ENCODE data around the gene CCDC9B.

DNA sequence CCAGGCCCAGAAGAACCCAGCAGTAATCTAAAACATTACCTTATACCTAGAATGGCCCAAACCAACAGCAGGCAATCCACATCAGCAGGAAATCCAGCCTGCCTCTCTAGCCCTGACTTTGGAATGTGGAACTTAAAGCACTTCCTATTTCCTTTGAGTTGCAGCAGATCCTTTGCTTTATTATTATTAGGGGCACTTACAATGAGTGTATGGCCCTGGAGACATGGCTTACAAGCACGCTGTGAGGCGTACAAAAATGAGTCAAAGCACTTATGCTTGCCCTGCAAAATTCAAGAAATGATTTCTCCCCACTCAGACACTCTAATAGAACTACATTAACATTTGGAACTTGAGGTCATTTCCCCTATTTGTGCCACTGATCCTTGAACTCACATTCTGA, 32.2 kb upstream of the CCDC9B start:
- TF ChIP-seq, protein P1, sequence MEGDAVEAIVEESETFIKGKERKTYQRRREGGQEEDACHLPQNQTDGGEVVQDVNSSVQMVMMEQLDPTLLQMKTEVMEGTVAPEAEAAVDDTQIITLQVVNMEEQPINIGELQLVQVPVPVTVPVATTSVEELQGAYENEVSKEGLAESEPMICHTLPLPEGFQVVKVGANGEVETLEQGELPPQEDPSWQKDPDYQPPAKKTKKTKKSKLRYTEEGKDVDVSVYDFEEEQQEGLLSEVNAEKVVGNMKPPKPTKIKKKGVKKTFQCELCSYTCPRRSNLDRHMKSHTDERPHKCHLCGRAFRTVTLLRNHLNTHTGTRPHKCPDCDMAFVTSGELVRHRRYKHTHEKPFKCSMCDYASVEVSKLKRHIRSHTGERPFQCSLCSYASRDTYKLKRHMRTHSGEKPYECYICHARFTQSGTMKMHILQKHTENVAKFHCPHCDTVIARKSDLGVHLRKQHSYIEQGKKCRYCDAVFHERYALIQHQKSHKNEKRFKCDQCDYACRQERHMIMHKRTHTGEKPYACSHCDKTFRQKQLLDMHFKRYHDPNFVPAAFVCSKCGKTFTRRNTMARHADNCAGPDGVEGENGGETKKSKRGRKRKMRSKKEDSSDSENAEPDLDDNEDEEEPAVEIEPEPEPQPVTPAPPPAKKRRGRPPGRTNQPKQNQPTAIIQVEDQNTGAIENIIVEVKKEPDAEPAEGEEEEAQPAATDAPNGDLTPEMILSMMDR (IDR thresholded peaks at IDR 0.05; ENCODE audit: insufficient read depth, low read length), result no peak
- TF ChIP-seq POLR2AphosphoS5 (IDR thresholded peaks at IDR 0.05; ENCODE audit: low read depth) (no peak), GABPA (IDR thresholded peaks at IDR 0.05; ENCODE audit: low read depth) (no peak), REST (IDR thresholded peaks at IDR 0.05; ENCODE audit: insufficient replicate concordance, low read depth) (no peak)

Measured in HL-60 (cell line).